ENCODE data around the gene PLD5. TPM values are rescaled to one million over a fixed set of nuclear protein-coding genes. Genes with fewer than 3 reads are reported as not detected.
"Not testable (repeated sequence)": the region's sequence is repeated elsewhere in the genome, so short reads cannot be mapped to it uniquely, and the experiment has no call there.

Gene PLD5
- total RNA-seq, 2 donors from 2014 or later: 1.8 TPM; not detected in 1

GRCh38 chr1:242187816-242188215 is 336.7 kb downstream of the PLD5 start:
- ATAC-seq: no peak
- TF ChIP-seq CTCF (IDR thresholded peaks at IDR 0.05) (no peak), POLR2A (IDR thresholded peaks at IDR 0.05) (no peak)
- H3K4me1 ChIP-seq: no peaks in the 10 kb centered on the region
- H3K4me3 ChIP-seq: no peak overlapping the region
- no peaks in the 10 kb centered on the region for H3K36me3 ChIP-seq (replicated peaks in 1 of 2; ENCODE audit: insufficient read depth in 1 of 2, low read depth in 2 of 2)
- DNase-seq: no peak
- intact Hi-C loops (cut with DNase I): no loop called here
- no peaks in the 10 kb centered on the region for H3K27me3 ChIP-seq
- no peak overlapping the region for H3K27ac ChIP-seq
- 55 to 67% methylated on average over 5 of the region's 5 CpGs for WGBS, 2 donors
- H3K9me3 ChIP-seq: no peaks in the 10 kb centered on the region

GRCh38 chr1:242187171-242187570 is 337.3 kb downstream of the PLD5 start:
- no peaks in the 10 kb centered on the region for H3K4me1 ChIP-seq
- intact Hi-C loops (cut with DNase I): no loop called here
- DNase-seq (no peak), ATAC-seq (no peak)
- WGBS, 2 donors: 29 to 42% methylated on average over 1 of the region's 1 CpG
- H3K36me3 ChIP-seq (replicated peaks in 1 of 2; ENCODE audit: insufficient read depth in 1 of 2, low read depth in 2 of 2): no peaks in the 10 kb centered on the region
- no peaks in the 10 kb centered on the region for H3K27me3 ChIP-seq
- TF ChIP-seq CTCF (IDR thresholded peaks at IDR 0.05): no peak
- no peak for TF ChIP-seq POLR2A (IDR thresholded peaks at IDR 0.05)
- no peak overlapping the region for H3K4me3 ChIP-seq
- no peak overlapping the region for H3K27ac ChIP-seq
- H3K9me3 ChIP-seq: no peaks in the 10 kb centered on the region

GRCh38 chr1:242185731-242186130 is 338.8 kb downstream of the PLD5 start:
- 37 to 50% methylated on average over 3 of the region's 3 CpGs for WGBS, 2 donors
- ATAC-seq: no peak

GRCh38 chr1:242184955-242185354 is 339.5 kb downstream of the PLD5 start:
- 36 to 52% methylated on average over 4 of the region's 4 CpGs for WGBS, 2 donors
- ATAC-seq (no peak), DNase-seq (no peak)
- TF ChIP-seq CTCF (IDR thresholded peaks at IDR 0.05) (no peak), POLR2A (IDR thresholded peaks at IDR 0.05) (no peak)
- Histone ChIP-seq H3K27ac (no peak overlapping the region), H3K4me1 (no peaks in the 10 kb centered on the region), H3K4me3 (no peak overlapping the region), H3K9me3 (no peaks in the 10 kb centered on the region), H3K27me3 (no peaks in the 10 kb centered on the region), H3K36me3 (replicated peaks in 1 of 2; ENCODE audit: insufficient read depth in 1 of 2, low read depth in 2 of 2) (no peaks in the 10 kb centered on the region)
- intact Hi-C loops (cut with DNase I): no loop called here

More at GRCh38 chr1:242185731-242186130, 338.8 kb downstream of the PLD5 start:
- H3K9me3 ChIP-seq: no peaks in the 10 kb centered on the region
- no peak for DNase-seq
- no peak overlapping the region for H3K4me3 ChIP-seq
- intact Hi-C loops (cut with DNase I): no loop called here
- H3K27ac ChIP-seq: no peak overlapping the region
- H3K4me1 ChIP-seq: no peaks in the 10 kb centered on the region
- no peaks in the 10 kb centered on the region for H3K36me3 ChIP-seq (replicated peaks in 1 of 2; ENCODE audit: insufficient read depth in 1 of 2, low read depth in 2 of 2)
- H3K27me3 ChIP-seq: no peaks in the 10 kb centered on the region
- no peak for TF ChIP-seq CTCF (IDR thresholded peaks at IDR 0.05)
- TF ChIP-seq POLR2A (IDR thresholded peaks at IDR 0.05): no peak

- H3K4me3 ChIP-seq; H3K9me3 ChIP-seq; ATAC-seq; intact Hi-C loops (cut with DNase I); H3K4me1 ChIP-seq; H3K27me3 ChIP-seq; DNase-seq; H3K27ac ChIP-seq; H3K36me3 ChIP-seq (replicated peaks in 1 of 2; ENCODE audit: insufficient read depth in 1 of 2, low read depth in 2 of 2): not testable (repeated sequence)
- WGBS, 2 donors: 42 to 48% methylated on average over 5 of the region's 5 CpGs
Observed at GRCh38 chr1:242179767-242180166, 344.7 kb downstream of the PLD5 start.

Measured in body of pancreas (tissue), 4 donors.